ENCODE data around the gene ITGA7.
A peak's percentile ranks its signal among the peaks of the same experiment; 100 is the strongest.

Gene ITGA7

GRCh38 chr12:55700255-55701018, 7.3 kb downstream of the ITGA7 start:
- TF ChIP-seq TSHZ2 (CRISPR knock-in tag; IDR thresholded peaks at IDR 0.05) (no peak), POU6F1 (CRISPR knock-in tag; IDR thresholded peaks at IDR 0.05; ENCODE audit: borderline replicate concordance, low read depth) (no peak), ZC3H10 (CRISPR knock-in tag; IDR thresholded peaks at IDR 0.05) (no peak), CREB5 (CRISPR knock-in tag; IDR thresholded peaks at IDR 0.05; ENCODE audit: low read depth) (no peak), GLIS3 (CRISPR knock-in tag; IDR thresholded peaks at IDR 0.05) (no peak), ZFP30 (CRISPR knock-in tag; IDR thresholded peaks at IDR 0.05) (no peak), PATZ1 (CRISPR knock-in tag; IDR thresholded peaks at IDR 0.05; ENCODE audit: borderline replicate concordance) (no peak), TOX (CRISPR knock-in tag; IDR thresholded peaks at IDR 0.05; ENCODE audit: borderline replicate concordance) (no peak), ARNTL (CRISPR knock-in tag; IDR thresholded peaks at IDR 0.05; ENCODE audit: borderline replicate concordance, low read depth) (no peak), RARB (CRISPR knock-in tag; IDR thresholded peaks at IDR 0.05) (no peak), ESRRG (CRISPR knock-in tag; IDR thresholded peaks at IDR 0.05) (no peak), BACH2 (CRISPR knock-in tag; IDR thresholded peaks at IDR 0.05; ENCODE audit: borderline replicate concordance) (no peak), CSDC2 (CRISPR knock-in tag; IDR thresholded peaks at IDR 0.05) (no peak), CSRNP3 (CRISPR knock-in tag; IDR thresholded peaks at IDR 0.05) (no peak), TCF4 (CRISPR knock-in tag; IDR thresholded peaks at IDR 0.05; ENCODE audit: borderline replicate concordance) (no peak), ZFP3 (CRISPR knock-in tag; IDR thresholded peaks at IDR 0.05) (no peak), PPARA (CRISPR knock-in tag; IDR thresholded peaks at IDR 0.05; ENCODE audit: borderline replicate concordance) (no peak), SNAI2 (CRISPR knock-in tag; IDR thresholded peaks at IDR 0.05) (no peak), ZNF565 (CRISPR knock-in tag; conservative IDR thresholded peaks at IDR 0.05; ENCODE audit: low read depth) (no peak), ZNF8 (CRISPR knock-in tag; IDR thresholded peaks at IDR 0.05) (no peak)
- peak; percentile 9; the same call in 1 of the 3 replicates for ATAC-seq

- no peak for TF ChIP-seq TCF4 (CRISPR knock-in tag; IDR thresholded peaks at IDR 0.05; ENCODE audit: borderline replicate concordance)
- no peak for ATAC-seq
These were observed 8.1 kb downstream of the ITGA7 start for GRCh38 chr12:55699471-55700055.

GRCh38 chr12:55698965-55699364, 8.7 kb downstream of the ITGA7 start:
- TF ChIP-seq TCF4 (CRISPR knock-in tag; IDR thresholded peaks at IDR 0.05; ENCODE audit: borderline replicate concordance) (no peak), ARNTL (CRISPR knock-in tag; IDR thresholded peaks at IDR 0.05; ENCODE audit: borderline replicate concordance, low read depth) (no peak)
- ATAC-seq, result no peak

Data from SK-N-SH treated with all-trans-retinoic acid at 6 μM for 48 hours (cell line).